K562 (cell line): Measurements from ENCODE around the gene MICU2. TPM values are rescaled to one million over a fixed set of nuclear protein-coding genes. Genes with fewer than 3 reads are reported as not detected.

ENCODE experiments used
- ATAC-seq: fragments of 200-7000 bp; cut with Tn5 transposase; 3 replicates; pipeline ENCODE4 v1.9.1; 2020; ENCODE audit warnings: moderate library complexity
- BruUV-seq: library from RNA; stranded (reverse); fragments of 400-500 nt; replicated peaks from 2 replicates; lab custom pipeline; 2021; lab: Mats Ljungman, UMichigan
- CTCF ChIA-PET: fragments of 300-600 bp; formaldehyde crosslinking; extraction: SDS; loops from one replicate; lab custom pipeline; 2021; ENCODE audit warnings: low intra/inter-chr PET ratio; lab: Yijun Ruan, JAX
- POLR2A ChIA-PET: fragments of 300-600, 350-650 bp; sonication (Branson Sonifier 250); formaldehyde crosslinking; extraction: SDS; loops from one replicate; lab custom pipeline; 2021; ENCODE audit warnings: antibody characterized with exemption, inconsistent platforms; lab: Yijun Ruan, JAX
- DNase-seq, 4 experiments: peaks; one replicate each; pipeline versions ENCODE4 v3.0.0 to v3.0.0-alpha.2; 2011 to 2018; ENCODE audit warnings: low spot score in 3 of 4, mixed read lengths in 3 of 4; ENCODE audit errors: extremely low read depth in 1 of 4
- FAIRE-seq: peaks from 2 replicates; lab custom pipeline; 2011; peaks lifted over from hg19 to GRCh38; lab: Jason Lieb, UNC
- H2AFZ ChIP-seq: 2 replicates; pipeline ENCODE4 v1.6.0; 2011; ENCODE audit warnings: low read depth, low read length, control low read depth, inconsistent platforms
- H3K27ac ChIP-seq: fragments of 200-600 bp; 3 replicates; pipeline ENCODE4 v1.8.0; 2011; ENCODE audit warnings: low read depth, mild to moderate bottlenecking, control low read depth, inconsistent platforms, low read length, moderate library complexity, mixed read lengths; ENCODE audit errors: extremely low read depth
- H3K27me3 ChIP-seq, 2 experiments: fragments of 300-600 bp in 1 of 2; 2 replicates in 1 of 2; 3 replicates in 1 of 2; pipeline versions ENCODE4 v1.6.0 to v1.8.0; 2011; ENCODE audit warnings: inconsistent platforms in 2 of 2, low read length in 2 of 2, mild to moderate bottlenecking in 1 of 2, mixed read lengths in 1 of 2, moderate library complexity in 1 of 2; ENCODE audit not compliant: control insufficient read depth in 2 of 2, insufficient read depth in 2 of 2
- H3K36me3 ChIP-seq: fragments of 300-600 bp; 3 replicates; pipeline ENCODE4 v1.8.0; 2011; ENCODE audit warnings: mild to moderate bottlenecking, low read length, inconsistent platforms; ENCODE audit not compliant: control insufficient read depth, insufficient read depth
- H3K4me1 ChIP-seq, 2 experiments: fragments of 200-600 bp in 1 of 2; replicated peaks in 1 of 2; 2 replicates in 1 of 2; 3 replicates in 1 of 2; pipeline versions ENCODE4 v1.5.1 to v1.8.0; 2011; ENCODE audit warnings: inconsistent platforms in 2 of 2, low read length in 2 of 2, mild to moderate bottlenecking in 1 of 2, mixed read lengths in 1 of 2, moderate library complexity in 1 of 2; ENCODE audit not compliant: control insufficient read depth in 2 of 2, insufficient read depth in 2 of 2
- H3K4me2 ChIP-seq: 2 replicates; pipeline ENCODE4 v1.6.1; 2011; ENCODE audit warnings: low read length, control low read depth, inconsistent platforms, mixed read lengths; ENCODE audit not compliant: insufficient read depth
- H3K4me3 ChIP-seq: fragments of 200-600 bp; sonication (generic), shearing (Covaris generic); 2 replicates; pipeline ENCODE4 v1.5.1; 2016; ENCODE audit warnings: control low read depth, inconsistent platforms
- H3K79me2 ChIP-seq: fragments of 200-600 bp; 3 replicates; pipeline ENCODE4 v1.8.0; 2011; ENCODE audit warnings: low read length, inconsistent platforms; ENCODE audit not compliant: control insufficient read depth, insufficient read depth
- H3K9ac ChIP-seq, 2 experiments: 2 replicates each; pipeline versions ENCODE4 v1.6.0 to v1.6.1; 2011; ENCODE audit warnings: low read depth in 2 of 2, low read length in 2 of 2, control low read depth in 1 of 2, inconsistent platforms in 1 of 2, mild to moderate bottlenecking in 1 of 2, mixed read lengths in 1 of 2; ENCODE audit not compliant: insufficient read depth in 1 of 2
- H3K9me1 ChIP-seq: one replicate; pipeline ENCODE4 v1.6.0; 2011; ENCODE audit warnings: inconsistent platforms, mild to moderate bottlenecking, low read length, moderate library complexity; ENCODE audit not compliant: control insufficient read depth, insufficient read depth
- H3K9me3 ChIP-seq: replicated peaks from 2 replicates; pipeline ENCODE4 v1.5.1; 2011; ENCODE audit warnings: low read depth, low read length, inconsistent platforms; ENCODE audit not compliant: control insufficient read depth, insufficient read depth
- H4K20me1 ChIP-seq: replicated peaks from 2 replicates; pipeline ENCODE4 v1.6.1; 2011; ENCODE audit warnings: low read length, inconsistent platforms, mixed read lengths; ENCODE audit not compliant: control insufficient read depth, insufficient read depth
- ADNP ChIP-seq: fragments of 200-800 bp; sonication (Bioruptor generic); IDR thresholded peaks from 2 replicates; pipeline ENCODE4 v1.6.1; 2016; ENCODE audit warnings: missing genetic modification characterization, missing compliant biosample characterization
- ARID1B ChIP-seq: fragments of 450-650 bp; IDR thresholded peaks from 2 replicates; pipeline ENCODE4 v1.6.1; 2016; ENCODE audit warnings: antibody characterized with exemption, mild to moderate bottlenecking, inconsistent platforms
- ETV5 ChIP-seq: sonication (generic); formaldehyde crosslinking; IDR thresholded peaks from 2 replicates; pipeline ENCODE4 v1.4.0; 2020; ENCODE audit warnings: low read depth, mild to moderate bottlenecking, missing genetic modification reagents
- GATA2 ChIP-seq: sonication (generic); formaldehyde crosslinking; IDR thresholded peaks from 2 replicates; pipeline ENCODE4 v1.4.0; 2020; ENCODE audit warnings: mild to moderate bottlenecking, missing genetic modification reagents
- RAD21 ChIP-seq, 2 experiments: fragments of 250-450 bp in 1 of 2; fragments of 450-650 bp in 1 of 2; sonication (Bioruptor Pico) in 1 of 2; formaldehyde crosslinking in 1 of 2; IDR thresholded peaks in 1 of 2; conservative IDR thresholded peaks in 1 of 2; 2 replicates each; pipeline versions ENCODE4 v1.4.0 to v1.8.0; 2020 to 2022; ENCODE audit warnings: mild to moderate bottlenecking in 2 of 2, moderate library complexity in 1 of 2
- SMARCB1 ChIP-seq: IDR thresholded peaks from 2 replicates; pipeline ENCODE4 v1.6.1; 2011; ENCODE audit warnings: improper control_type of control experiment, low read depth; ENCODE audit not compliant: insufficient read length
- TAF1 ChIP-seq: IDR thresholded peaks from 2 replicates; pipeline ENCODE4 v1.6.1; 2011; ENCODE audit warnings: mild to moderate bottlenecking, low read length, moderate library complexity; ENCODE audit not compliant: insufficient read depth, control insufficient read depth, severe bottlenecking; ENCODE audit errors: extremely low read depth
- ZBTB9 ChIP-seq: fragments of 450-650 bp; formaldehyde crosslinking; IDR thresholded peaks from 2 replicates; pipeline ENCODE4 v1.4.0; 2020; ENCODE audit warnings: mild to moderate bottlenecking, moderate library complexity
- ZNF398 ChIP-seq: fragments of 250-450 bp; sonication (Bioruptor Pico); IDR thresholded peaks from 2 replicates; pipeline ENCODE4 v1.8.0; 2021; ENCODE audit warnings: moderate library complexity, mild to moderate bottlenecking, inconsistent platforms
- ZNF449 ChIP-seq: fragments of 250-450 bp; sonication (Bioruptor Pico); IDR thresholded peaks from 2 replicates; pipeline ENCODE4 v1.8.0; 2022; ENCODE audit warnings: moderate library complexity, mild to moderate bottlenecking, inconsistent platforms
- ZNF717 ChIP-seq: fragments of 250-450 bp; sonication (Bioruptor Pico); IDR thresholded peaks from 2 replicates; pipeline ENCODE4 v1.5.0; 2021
- WGBS: fragments of 100-300 bp; shearing (Covaris generic); methylation state at CpG from one replicate; pipeline ENCODE4 v1.1.6; 2016; ENCODE audit warnings: low coverage, mixed read lengths; ENCODE audit not compliant: insufficient coverage; ENCODE audit errors: missing lambda C conversion rate; 5-methylcytosine and 5-hydroxymethylcytosine counted together
- in situ Hi-C: fragments of 300-500 bp; cut with MboI; formaldehyde crosslinking; loops from 4 replicates; pipeline ENCODE4 v1.15.0; 2018; ENCODE audit warnings: inconsistent platforms, mixed read lengths
- intact Hi-C: fragments of 100-400 bp; cut with micrococcal nuclease; formaldehyde crosslinking; loops from 2 replicates; pipeline ENCODE4 v1.14.2; 2022
- polyA plus RNA-seq, 8 experiments: library from polyadenylated mRNA; depleted of rRNA in 4 of 8; stranded (reverse) in 5 of 8; unstranded in 3 of 8; fragments of >200 nt; fragmentation: Nextera tagmentation in 2 of 8; fragmentation: Illumina TruSeq in 1 of 8; extraction: Ambion mirVana in 2 of 8; extraction: Trizol in 1 of 8; gene quantifications; 2 replicates each; pipeline versions ENCODE4 v1.2.1 to v1.2.3, GENCODE V29; 2011 to 2014; ENCODE audit warnings: inconsistent platforms in 1 of 8, missing spikeins in 1 of 8
- total RNA-seq, 7 experiments: library from RNA; depleted of rRNA in 6 of 7; stranded (reverse); fragments of >200 nt in 6 of 7; fragmentation: Illumina TruSeq in 2 of 7; extraction: Trizol in 2 of 7; gene quantifications; 2 replicates each; pipeline versions ENCODE4 v1.2.1 to v1.2.3, GENCODE V29; 2011 to 2021; ENCODE audit warnings: low replicate concordance in 1 of 7
- TF ChIP-seq, protein P1 (sequence below): IDR thresholded peaks from 2 replicates; pipeline ENCODE4 v1.6.1; 2012; ENCODE audit warnings: low read depth, low read length, improper control_type of control experiment, borderline replicate concordance

Gene MICU2
- total and polyA plus RNA-seq, 9 of the 15 experiments (the other 6 are each of a cell fraction or from before 2014, with no cell fraction given): 9.1 to 41.8 (median 33.4) TPM

DNA sequence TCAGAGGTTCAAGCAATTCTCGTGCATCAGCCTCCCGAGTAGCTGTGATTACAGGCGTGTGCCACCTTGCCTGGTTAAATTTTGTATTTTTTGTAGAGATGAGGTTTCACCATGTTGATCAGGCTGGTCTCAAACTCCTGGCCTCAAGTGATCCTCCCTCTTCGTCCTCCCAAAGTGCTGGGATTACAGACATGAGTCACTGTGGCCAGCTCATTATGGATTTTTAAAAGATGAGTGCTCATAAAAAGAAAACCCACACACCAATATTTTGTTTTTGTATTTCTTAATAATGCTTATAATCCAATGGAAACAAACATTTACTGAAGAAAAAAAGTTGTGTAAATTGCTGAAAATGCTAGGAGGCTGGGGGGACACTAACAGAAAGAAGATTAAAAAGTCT lies 5.0 kb upstream of the MICU2 start:
- H3K9me3 ChIP-seq: no peaks in the 10 kb centered on the region
- in situ Hi-C loops: no loop called here

More for the DNA sequence above, 5.0 kb upstream of the MICU2 start:
- no TSS peak for BruUV-seq
- Histone ChIP-seq H3K36me3 (no peaks in the 10 kb centered on the region), H3K4me3 (no peak overlapping the region), H3K9ac (no peak overlapping the region), H3K9me1 (no peaks in the 10 kb centered on the region), H3K4me2 (no peak overlapping the region), H3K27me3 (no peaks in the 10 kb centered on the region), H4K20me1 (no peaks in the 10 kb centered on the region), H3K4me1 (peaks cover 3 to 6% of the 10 kb centered on the region in 2 experiments; a peak in 4 of 5 replicates), H3K79me2 (no peaks in the 10 kb centered on the region), H2AFZ (no peak overlapping the region), H3K27ac (no peak overlapping the region)
- WGBS: 28% methylated on average over 4 of the region's 4 CpGs
- TF ChIP-seq ZBTB9 (CRISPR knock-in tag) (no peak), ZNF717 (CRISPR knock-in tag) (no peak), RAD21 (CRISPR knock-in tag; conservative IDR thresholded peaks at IDR 0.05 in 1 of 2, IDR thresholded peaks at IDR 0.05 in 1 of 2) (no peak), GATA2 (CRISPR knock-in tag) (no peak), ADNP (no peak), ETV5 (CRISPR knock-in tag) (no peak), SMARCB1 (no peak), TAF1 (no peak), ZNF398 (no peak), ZNF449 (CRISPR knock-in tag) (no peak), ARID1B (no peak)
- TF ChIP-seq, protein P1, sequence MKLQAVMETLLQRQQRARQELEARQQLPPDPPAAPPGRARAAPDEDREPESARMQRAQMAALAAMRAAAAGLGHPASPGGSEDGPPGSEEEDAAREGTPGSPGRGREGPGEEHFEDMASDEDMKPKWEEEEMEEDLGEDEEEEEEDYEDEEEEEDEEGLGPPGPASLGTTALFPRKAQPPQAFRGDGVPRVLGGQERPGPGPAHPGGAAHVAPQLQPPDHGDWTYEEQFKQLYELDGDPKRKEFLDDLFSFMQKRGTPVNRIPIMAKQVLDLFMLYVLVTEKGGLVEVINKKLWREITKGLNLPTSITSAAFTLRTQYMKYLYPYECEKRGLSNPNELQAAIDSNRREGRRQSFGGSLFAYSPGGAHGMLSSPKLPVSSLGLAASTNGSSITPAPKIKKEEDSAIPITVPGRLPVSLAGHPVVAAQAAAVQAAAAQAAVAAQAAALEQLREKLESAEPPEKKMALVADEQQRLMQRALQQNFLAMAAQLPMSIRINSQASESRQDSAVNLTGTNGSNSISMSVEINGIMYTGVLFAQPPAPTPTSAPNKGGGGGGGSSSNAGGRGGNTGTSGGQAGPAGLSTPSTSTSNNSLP: no peak
- CTCF ChIA-PET: no interaction called here
- ATAC-seq (no peak), DNase-seq (no peak), FAIRE-seq (no peak)
- intact Hi-C loops: loop anchor here (10.0 kb wide), 1 partner anchor 84 kb away; no protein-coding TSS in a partner anchor
- POLR2A ChIA-PET: no interaction called here
